GM12878 (cell line): ENCODE data around the gene RETN. TPM values are rescaled to one million over a fixed set of nuclear protein-coding genes. Genes with fewer than 3 reads are reported as not detected.

Experiments used
- BACH1 ChIP-seq: fragments of 450-650 bp; IDR thresholded peaks from 2 replicates; pipeline ENCODE4 v1.6.1; 2017; ENCODE audit warnings: mild to moderate bottlenecking, borderline replicate concordance
- CHD4 ChIP-seq: fragments of 200-600 bp; sonication (generic); IDR thresholded peaks from 2 replicates; pipeline ENCODE4 v1.6.1; 2016; ENCODE audit warnings: mild to moderate bottlenecking
- FOXM1 ChIP-seq: IDR thresholded peaks from 2 replicates; pipeline ENCODE4 v1.6.1; 2012; ENCODE audit warnings: low read depth, mild to moderate bottlenecking, inconsistent platforms, low read length, moderate library complexity
- MTA2 ChIP-seq: fragments of 450-650 bp; IDR thresholded peaks from 2 replicates; pipeline ENCODE4 v1.6.1; 2016; ENCODE audit warnings: low read depth, mild to moderate bottlenecking, moderate library complexity
- NFIC ChIP-seq: IDR thresholded peaks from 2 replicates; pipeline ENCODE4 v1.6.1; 2012; ENCODE audit warnings: low read depth, mild to moderate bottlenecking, inconsistent platforms, low read length, moderate library complexity
- PAX8 ChIP-seq: fragments of 450-650 bp; IDR thresholded peaks from 2 replicates; pipeline ENCODE4 v1.6.1; 2017; ENCODE audit warnings: mild to moderate bottlenecking, moderate library complexity
- POLR2A ChIP-seq: IDR thresholded peaks from 2 replicates; pipeline ENCODE4 v1.6.1; 2011; ENCODE audit warnings: low read depth, mild to moderate bottlenecking, low read length
- POLR2AphosphoS5 ChIP-seq: IDR thresholded peaks from 2 replicates; pipeline ENCODE4 v1.6.1; 2011; ENCODE audit warnings: mild to moderate bottlenecking, low read length, inconsistent platforms
- PRDM15 ChIP-seq: fragments of 450-650 bp; formaldehyde crosslinking; IDR thresholded peaks from 2 replicates; pipeline ENCODE4 v1.4.0; 2020; ENCODE audit warnings: mild to moderate bottlenecking, moderate library complexity
- RFX5 ChIP-seq: IDR thresholded peaks from 2 replicates; pipeline ENCODE4 v1.6.1; 2011; ENCODE audit warnings: low read depth, low read length, improper control_type of control experiment
- SIN3A ChIP-seq: IDR thresholded peaks from 2 replicates; pipeline ENCODE4 v1.6.1; 2012; ENCODE audit warnings: low read depth, low read length, improper control_type of control experiment
- SIX5 ChIP-seq: IDR thresholded peaks from 2 replicates; pipeline ENCODE4 v1.6.1; 2011; ENCODE audit warnings: mild to moderate bottlenecking, low read depth, low read length, moderate library complexity; ENCODE audit not compliant: severe bottlenecking
- SMC3 ChIP-seq: IDR thresholded peaks from 2 replicates; pipeline ENCODE4 v1.6.1; 2011; ENCODE audit warnings: low read length, improper control_type of control experiment, borderline replicate concordance
- SP1 ChIP-seq: IDR thresholded peaks from one replicate; pipeline ENCODE4 v1.6.1; 2011; ENCODE audit warnings: low read depth, low read length
- STAT1 ChIP-seq: fragments of 450-650 bp; conservative IDR thresholded peaks from 2 replicates; pipeline ENCODE4 v1.6.1; 2014; ENCODE audit warnings: antibody characterized with exemption, mild to moderate bottlenecking
- TARDBP ChIP-seq: IDR thresholded peaks from 2 replicates; pipeline ENCODE4 v1.6.1; 2016; ENCODE audit warnings: borderline replicate concordance
- TCF12 ChIP-seq: IDR thresholded peaks from 2 replicates; pipeline ENCODE4 v1.6.1; 2011; ENCODE audit warnings: low read depth, mild to moderate bottlenecking, low read length
- TCF3 ChIP-seq: IDR thresholded peaks from 2 replicates; pipeline ENCODE4 v1.6.1; 2012; ENCODE audit warnings: low read depth, mild to moderate bottlenecking, low read length, borderline replicate concordance; ENCODE audit not compliant: insufficient read depth
- YBX1 ChIP-seq: fragments of 450-650 bp; IDR thresholded peaks from 2 replicates; pipeline ENCODE4 v1.6.1; 2016; ENCODE audit warnings: antibody characterized with exemption
- ZBED1 ChIP-seq: IDR thresholded peaks from 2 replicates; pipeline ENCODE4 v1.6.1; 2016; ENCODE audit warnings: borderline replicate concordance
- ZNF24 ChIP-seq: fragments of 450-650 bp; IDR thresholded peaks from 2 replicates; pipeline ENCODE4 v1.6.1; 2017; ENCODE audit warnings: antibody characterized with exemption, mild to moderate bottlenecking
- ZNF274 ChIP-seq: IDR thresholded peaks from one replicate; pipeline ENCODE4 v1.8.0; 2011; ENCODE audit not compliant: insufficient read length, insufficient read depth
- polyA plus RNA-seq, 11 experiments: library from polyadenylated mRNA; depleted of rRNA in 4 of 11; unstranded in 6 of 11; stranded (reverse) in 5 of 11; fragments of >200 nt; fragmentation: Nextera tagmentation in 4 of 11; fragmentation: Illumina TruSeq in 1 of 11; extraction: Ambion mirVana in 4 of 11; extraction: Trizol in 1 of 11; gene quantifications; 1 replicate in 1 of 11; 2 replicates in 10 of 11; pipeline versions ENCODE4 v1.2.1 to v1.2.3, GENCODE V29; 2011 to 2016; ENCODE audit warnings: inconsistent platforms in 2 of 11, missing spikeins in 2 of 11, low read depth in 1 of 11
- total RNA-seq, 4 experiments: library from RNA; depleted of rRNA in 3 of 4; stranded (reverse); fragments of >200 nt in 3 of 4; fragmentation: Illumina TruSeq in 1 of 4; extraction: Trizol in 1 of 4; gene quantifications; 2 replicates each; pipeline versions ENCODE4 v1.2.1 to v1.2.3, GENCODE V29; 2013 to 2021
- TF ChIP-seq, protein P1 (sequence below): fragments of 150-350 bp; IDR thresholded peaks from 2 replicates; pipeline ENCODE4 v1.6.1; 2016; ENCODE audit warnings: low read depth, low read length
- TF ChIP-seq, protein P2 (sequence below): fragments of 450-650 bp; IDR thresholded peaks from 2 replicates; pipeline ENCODE4 v1.6.1; 2017; ENCODE audit warnings: antibody characterized with exemption, mild to moderate bottlenecking, moderate library complexity

Gene RETN
- total and polyA plus RNA-seq, 10 of the 15 experiments (the other 5 are each of a cell fraction or from before 2014, with no cell fraction given) = 0.26 TPM; not detected in 9

GRCh38 chr19:7692417-7693088 is 23.7 kb downstream of the RETN start (continued):
- TF ChIP-seq, protein P1, sequence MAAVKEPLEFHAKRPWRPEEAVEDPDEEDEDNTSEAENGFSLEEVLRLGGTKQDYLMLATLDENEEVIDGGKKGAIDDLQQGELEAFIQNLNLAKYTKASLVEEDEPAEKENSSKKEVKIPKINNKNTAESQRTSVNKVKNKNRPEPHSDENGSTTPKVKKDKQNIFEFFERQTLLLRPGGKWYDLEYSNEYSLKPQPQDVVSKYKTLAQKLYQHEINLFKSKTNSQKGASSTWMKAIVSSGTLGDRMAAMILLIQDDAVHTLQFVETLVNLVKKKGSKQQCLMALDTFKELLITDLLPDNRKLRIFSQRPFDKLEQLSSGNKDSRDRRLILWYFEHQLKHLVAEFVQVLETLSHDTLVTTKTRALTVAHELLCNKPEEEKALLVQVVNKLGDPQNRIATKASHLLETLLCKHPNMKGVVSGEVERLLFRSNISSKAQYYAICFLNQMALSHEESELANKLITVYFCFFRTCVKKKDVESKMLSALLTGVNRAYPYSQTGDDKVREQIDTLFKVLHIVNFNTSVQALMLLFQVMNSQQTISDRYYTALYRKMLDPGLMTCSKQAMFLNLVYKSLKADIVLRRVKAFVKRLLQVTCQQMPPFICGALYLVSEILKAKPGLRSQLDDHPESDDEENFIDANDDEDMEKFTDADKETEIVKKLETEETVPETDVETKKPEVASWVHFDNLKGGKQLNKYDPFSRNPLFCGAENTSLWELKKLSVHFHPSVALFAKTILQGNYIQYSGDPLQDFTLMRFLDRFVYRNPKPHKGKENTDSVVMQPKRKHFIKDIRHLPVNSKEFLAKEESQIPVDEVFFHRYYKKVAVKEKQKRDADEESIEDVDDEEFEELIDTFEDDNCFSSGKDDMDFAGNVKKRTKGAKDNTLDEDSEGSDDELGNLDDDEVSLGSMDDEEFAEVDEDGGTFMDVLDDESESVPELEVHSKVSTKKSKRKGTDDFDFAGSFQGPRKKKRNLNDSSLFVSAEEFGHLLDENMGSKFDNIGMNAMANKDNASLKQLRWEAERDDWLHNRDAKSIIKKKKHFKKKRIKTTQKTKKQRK = no peak
- TF ChIP-seq FOXM1 (no peak), RFX5 (no peak), POLR2A (peak; percentile 50; the same call in 1 of the 2 replicates), SMC3 (no peak), ZNF24 (no peak), STAT1 (no peak), CHD4 (no peak), NFIC (no peak), YBX1 (no peak), POLR2AphosphoS5 (peak; percentile 75; the same call in 1 of the 2 replicates), SIN3A (no peak), TCF12 (no peak), SP1 (peak; percentile 27), PAX8 (no peak), ZBED1 (no peak), PRDM15 (CRISPR knock-in tag) (no peak), SIX5 (no peak), ZNF274 (no peak), BACH1 (peak; percentile 42; the same call in 1 of the 2 replicates), TARDBP (no peak), MTA2 (peak; percentile 98), TCF3 (no peak)
- TF ChIP-seq, protein P2, sequence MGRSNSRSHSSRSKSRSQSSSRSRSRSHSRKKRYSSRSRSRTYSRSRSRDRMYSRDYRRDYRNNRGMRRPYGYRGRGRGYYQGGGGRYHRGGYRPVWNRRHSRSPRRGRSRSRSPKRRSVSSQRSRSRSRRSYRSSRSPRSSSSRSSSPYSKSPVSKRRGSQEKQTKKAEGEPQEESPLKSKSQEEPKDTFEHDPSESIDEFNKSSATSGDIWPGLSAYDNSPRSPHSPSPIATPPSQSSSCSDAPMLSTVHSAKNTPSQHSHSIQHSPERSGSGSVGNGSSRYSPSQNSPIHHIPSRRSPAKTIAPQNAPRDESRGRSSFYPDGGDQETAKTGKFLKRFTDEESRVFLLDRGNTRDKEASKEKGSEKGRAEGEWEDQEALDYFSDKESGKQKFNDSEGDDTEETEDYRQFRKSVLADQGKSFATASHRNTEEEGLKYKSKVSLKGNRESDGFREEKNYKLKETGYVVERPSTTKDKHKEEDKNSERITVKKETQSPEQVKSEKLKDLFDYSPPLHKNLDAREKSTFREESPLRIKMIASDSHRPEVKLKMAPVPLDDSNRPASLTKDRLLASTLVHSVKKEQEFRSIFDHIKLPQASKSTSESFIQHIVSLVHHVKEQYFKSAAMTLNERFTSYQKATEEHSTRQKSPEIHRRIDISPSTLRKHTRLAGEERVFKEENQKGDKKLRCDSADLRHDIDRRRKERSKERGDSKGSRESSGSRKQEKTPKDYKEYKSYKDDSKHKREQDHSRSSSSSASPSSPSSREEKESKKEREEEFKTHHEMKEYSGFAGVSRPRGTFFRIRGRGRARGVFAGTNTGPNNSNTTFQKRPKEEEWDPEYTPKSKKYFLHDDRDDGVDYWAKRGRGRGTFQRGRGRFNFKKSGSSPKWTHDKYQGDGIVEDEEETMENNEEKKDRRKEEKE = no peak
